Measurements from ENCODE around the gene GRID1.

DNA sequence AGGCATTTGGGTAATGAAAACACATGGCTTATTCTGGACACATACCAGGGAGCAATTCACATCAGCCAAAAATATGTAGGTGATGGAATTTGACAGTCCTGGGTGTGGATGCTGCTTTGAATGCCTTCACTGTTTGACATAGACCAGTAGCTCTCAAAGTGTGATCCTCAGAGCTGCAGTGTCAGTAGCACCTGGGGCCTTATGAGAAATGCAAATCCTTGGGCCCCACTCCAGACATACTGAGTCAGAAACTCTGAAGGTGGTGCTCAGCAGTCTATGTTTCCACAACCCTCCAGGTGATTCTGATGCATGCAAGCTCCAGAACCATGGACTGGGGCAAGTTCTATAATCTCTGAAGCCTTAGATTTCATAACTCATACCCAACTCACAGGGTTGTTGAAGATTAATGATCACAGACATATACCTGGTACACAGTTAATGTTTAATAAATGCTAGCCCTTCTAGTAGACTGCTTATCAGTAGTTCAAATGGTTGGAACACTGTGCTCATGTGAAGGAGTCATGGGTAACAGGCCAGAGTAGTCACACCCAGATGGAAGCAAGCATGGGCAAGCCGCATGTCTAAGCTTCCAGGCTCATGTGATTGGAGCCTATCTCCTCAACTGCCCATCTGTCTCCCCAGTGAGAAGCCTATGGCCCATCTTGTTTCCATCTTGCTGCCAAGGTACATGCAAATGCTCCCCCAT, 715.7 kb downstream of the GRID1 start:
- TF ChIP-seq, protein P1, sequence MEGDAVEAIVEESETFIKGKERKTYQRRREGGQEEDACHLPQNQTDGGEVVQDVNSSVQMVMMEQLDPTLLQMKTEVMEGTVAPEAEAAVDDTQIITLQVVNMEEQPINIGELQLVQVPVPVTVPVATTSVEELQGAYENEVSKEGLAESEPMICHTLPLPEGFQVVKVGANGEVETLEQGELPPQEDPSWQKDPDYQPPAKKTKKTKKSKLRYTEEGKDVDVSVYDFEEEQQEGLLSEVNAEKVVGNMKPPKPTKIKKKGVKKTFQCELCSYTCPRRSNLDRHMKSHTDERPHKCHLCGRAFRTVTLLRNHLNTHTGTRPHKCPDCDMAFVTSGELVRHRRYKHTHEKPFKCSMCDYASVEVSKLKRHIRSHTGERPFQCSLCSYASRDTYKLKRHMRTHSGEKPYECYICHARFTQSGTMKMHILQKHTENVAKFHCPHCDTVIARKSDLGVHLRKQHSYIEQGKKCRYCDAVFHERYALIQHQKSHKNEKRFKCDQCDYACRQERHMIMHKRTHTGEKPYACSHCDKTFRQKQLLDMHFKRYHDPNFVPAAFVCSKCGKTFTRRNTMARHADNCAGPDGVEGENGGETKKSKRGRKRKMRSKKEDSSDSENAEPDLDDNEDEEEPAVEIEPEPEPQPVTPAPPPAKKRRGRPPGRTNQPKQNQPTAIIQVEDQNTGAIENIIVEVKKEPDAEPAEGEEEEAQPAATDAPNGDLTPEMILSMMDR (IDR thresholded peaks at IDR 0.05) = no peak
- TF ChIP-seq POLR2A (IDR thresholded peaks at IDR 0.05) = no peak
